Astrocyte (in vitro differentiated cells and primary cell): Measurements from ENCODE around the gene CRACR2A. TPM values are rescaled to one million over a fixed set of nuclear protein-coding genes. Genes with fewer than 3 reads are reported as not detected.

ENCODE experiments used
- DNase-seq: peaks from one replicate; pipeline ENCODE4 v3.0.0-alpha.2; 2010; ENCODE audit warnings: low read depth
- FAIRE-seq: peaks from 2 replicates; lab custom pipeline; 2011; peaks lifted over from hg19 to GRCh38; lab: Jason Lieb, UNC
- H2AFZ ChIP-seq: 2 replicates; pipeline ENCODE4 v1.6.0; 2012; ENCODE audit warnings: low read depth, low read length, inconsistent platforms
- H3K27ac ChIP-seq: 2 replicates; pipeline ENCODE4 v1.5.1; 2011; ENCODE audit warnings: low read depth, low read length, inconsistent platforms
- H3K27me3 ChIP-seq: 2 replicates; pipeline ENCODE4 v1.6.0; 2011; ENCODE audit warnings: low read length, inconsistent platforms; ENCODE audit not compliant: insufficient read depth
- H3K36me3 ChIP-seq: 2 replicates; pipeline ENCODE4 v1.5.1; 2011; ENCODE audit warnings: low read length, inconsistent platforms; ENCODE audit not compliant: insufficient read depth
- H3K4me1 ChIP-seq: 2 replicates; pipeline ENCODE4 v1.5.1; 2011; ENCODE audit warnings: low read length, inconsistent platforms; ENCODE audit not compliant: insufficient read depth
- H3K4me2 ChIP-seq: 2 replicates; pipeline ENCODE4 v1.6.0; 2012; ENCODE audit warnings: low read length, inconsistent platforms
- H3K4me3 ChIP-seq: 2 replicates; pipeline ENCODE4 v1.5.1; 2011; ENCODE audit warnings: low read depth, mild to moderate bottlenecking, low read length, inconsistent platforms; ENCODE audit not compliant: insufficient read depth
- H3K79me2 ChIP-seq: 2 replicates; pipeline ENCODE4 v1.6.0; 2012; ENCODE audit warnings: mild to moderate bottlenecking, low read length, inconsistent platforms; ENCODE audit not compliant: insufficient read depth
- H3K9ac ChIP-seq: 2 replicates; pipeline ENCODE4 v1.6.0; 2012; ENCODE audit warnings: mild to moderate bottlenecking, low read length, inconsistent platforms
- H3K9me3 ChIP-seq: 2 replicates; pipeline ENCODE4 v1.5.1; 2012; ENCODE audit warnings: low read depth, mild to moderate bottlenecking, low read length, inconsistent platforms; ENCODE audit not compliant: insufficient read depth
- H4K20me1 ChIP-seq: 2 replicates; pipeline ENCODE4 v1.6.0; 2012; ENCODE audit warnings: low read length, inconsistent platforms; ENCODE audit not compliant: insufficient read depth
- H3K27ac Mint-ChIP-seq: one replicate; pipeline ENCODE4 v1.8.0; 2021; ENCODE audit warnings: mild to moderate bottlenecking, mixed read lengths; ENCODE audit not compliant: unreplicated experiment
- H3K27me3 Mint-ChIP-seq: one replicate; pipeline ENCODE4 v1.8.0; 2021; ENCODE audit warnings: low read depth, mixed read lengths; ENCODE audit not compliant: unreplicated experiment
- H3K36me3 Mint-ChIP-seq: one replicate; pipeline ENCODE4 v1.8.0; 2021; ENCODE audit warnings: low read depth, mixed read lengths; ENCODE audit not compliant: unreplicated experiment
- H3K4me1 Mint-ChIP-seq: one replicate; pipeline ENCODE4 v1.8.0; 2021; ENCODE audit warnings: low read depth, mixed read lengths; ENCODE audit not compliant: unreplicated experiment
- H3K4me3 Mint-ChIP-seq: one replicate; pipeline ENCODE4 v1.8.0; 2021; ENCODE audit warnings: mild to moderate bottlenecking, moderate library complexity, mixed read lengths; ENCODE audit not compliant: unreplicated experiment
- H3K9me3 Mint-ChIP-seq: one replicate; pipeline ENCODE4 v1.8.0; 2021; ENCODE audit warnings: mild to moderate bottlenecking, mixed read lengths; ENCODE audit not compliant: unreplicated experiment
- EZH2 ChIP-seq: IDR thresholded peaks from 2 replicates; pipeline ENCODE4 v1.6.1; 2012; ENCODE audit warnings: mild to moderate bottlenecking, low read length, inconsistent platforms; ENCODE audit not compliant: insufficient read depth
- total RNA-seq: library from RNA; stranded (reverse); gene quantifications from 2 replicates; pipeline ENCODE4 v1.2.1, GENCODE V29; 2021
- TF ChIP-seq, protein P1 (sequence below): IDR thresholded peaks from 2 replicates; pipeline ENCODE4 v1.5.1; 2011; ENCODE audit warnings: low read depth, mild to moderate bottlenecking, inconsistent platforms, low read length, moderate library complexity; ENCODE audit not compliant: insufficient read depth

CRACR2A gene
- total RNA-seq, 1 donor from 2014 or later, result 1.5 TPM

DNA sequence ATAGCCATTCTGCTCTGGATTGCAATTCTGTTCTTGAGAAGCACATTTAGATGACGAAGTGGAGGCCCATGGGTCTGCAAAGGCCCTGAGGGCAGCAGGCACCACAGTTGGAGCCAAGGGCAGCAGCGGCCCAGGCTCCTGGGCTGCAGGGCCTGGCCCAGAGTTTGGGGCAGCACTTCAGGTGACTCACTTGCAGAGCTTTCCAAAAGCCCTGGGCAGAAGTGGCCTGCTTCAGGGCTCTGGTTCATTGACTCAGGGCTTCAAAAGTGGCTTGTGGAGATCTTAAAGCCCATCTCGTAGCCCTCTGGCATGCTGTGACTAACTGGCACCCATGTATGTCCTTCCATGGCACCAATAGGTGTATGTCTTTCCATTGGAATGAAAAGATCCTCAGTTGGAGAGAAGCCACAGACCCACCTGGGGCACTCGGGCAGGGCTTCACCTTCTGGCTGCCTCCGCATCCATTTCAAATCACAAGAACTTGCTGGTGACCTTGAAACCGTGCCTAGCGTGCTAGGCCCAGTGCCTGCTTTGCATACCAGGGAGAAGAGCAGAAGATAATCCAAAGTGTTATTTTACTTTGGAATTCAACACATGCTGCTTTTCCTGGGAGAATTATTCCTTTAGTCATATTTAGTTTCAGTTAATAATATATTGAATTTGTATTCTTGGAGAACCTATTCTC lies 155.2 kb downstream of the CRACR2A start:
- no peaks in the 10 kb centered on the region for H3K9me3 ChIP-seq
- peaks cover 6% of the 10 kb centered on the region for H3K4me1 Mint-ChIP-seq
- no peak for FAIRE-seq
- H3K4me1 ChIP-seq, result no peaks in the 10 kb centered on the region
- H3K27ac ChIP-seq, result no peak overlapping the region
- no peaks in the 10 kb centered on the region for H4K20me1 ChIP-seq
- DNase-seq, result no peak
- TF ChIP-seq EZH2, result no peak
- TF ChIP-seq, protein P1, sequence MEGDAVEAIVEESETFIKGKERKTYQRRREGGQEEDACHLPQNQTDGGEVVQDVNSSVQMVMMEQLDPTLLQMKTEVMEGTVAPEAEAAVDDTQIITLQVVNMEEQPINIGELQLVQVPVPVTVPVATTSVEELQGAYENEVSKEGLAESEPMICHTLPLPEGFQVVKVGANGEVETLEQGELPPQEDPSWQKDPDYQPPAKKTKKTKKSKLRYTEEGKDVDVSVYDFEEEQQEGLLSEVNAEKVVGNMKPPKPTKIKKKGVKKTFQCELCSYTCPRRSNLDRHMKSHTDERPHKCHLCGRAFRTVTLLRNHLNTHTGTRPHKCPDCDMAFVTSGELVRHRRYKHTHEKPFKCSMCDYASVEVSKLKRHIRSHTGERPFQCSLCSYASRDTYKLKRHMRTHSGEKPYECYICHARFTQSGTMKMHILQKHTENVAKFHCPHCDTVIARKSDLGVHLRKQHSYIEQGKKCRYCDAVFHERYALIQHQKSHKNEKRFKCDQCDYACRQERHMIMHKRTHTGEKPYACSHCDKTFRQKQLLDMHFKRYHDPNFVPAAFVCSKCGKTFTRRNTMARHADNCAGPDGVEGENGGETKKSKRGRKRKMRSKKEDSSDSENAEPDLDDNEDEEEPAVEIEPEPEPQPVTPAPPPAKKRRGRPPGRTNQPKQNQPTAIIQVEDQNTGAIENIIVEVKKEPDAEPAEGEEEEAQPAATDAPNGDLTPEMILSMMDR, result no peak
- no peaks in the 10 kb centered on the region for H3K36me3 Mint-ChIP-seq
- H3K27ac Mint-ChIP-seq, result no peak overlapping the region
- no peaks in the 10 kb centered on the region for H3K36me3 ChIP-seq
- H3K27me3 ChIP-seq, result peaks cover 8% of the 10 kb centered on the region
- H3K79me2 ChIP-seq, result no peaks in the 10 kb centered on the region
- H3K27me3 Mint-ChIP-seq, result peaks cover 52% of the 10 kb centered on the region
- no peak overlapping the region for H3K4me3 Mint-ChIP-seq
- H2AFZ ChIP-seq, result no peak overlapping the region
- no peak overlapping the region for H3K4me2 ChIP-seq
- no peak overlapping the region for H3K9ac ChIP-seq
- H3K9me3 Mint-ChIP-seq, result peaks cover 3% of the 10 kb centered on the region
- no peak overlapping the region for H3K4me3 ChIP-seq

DNA sequence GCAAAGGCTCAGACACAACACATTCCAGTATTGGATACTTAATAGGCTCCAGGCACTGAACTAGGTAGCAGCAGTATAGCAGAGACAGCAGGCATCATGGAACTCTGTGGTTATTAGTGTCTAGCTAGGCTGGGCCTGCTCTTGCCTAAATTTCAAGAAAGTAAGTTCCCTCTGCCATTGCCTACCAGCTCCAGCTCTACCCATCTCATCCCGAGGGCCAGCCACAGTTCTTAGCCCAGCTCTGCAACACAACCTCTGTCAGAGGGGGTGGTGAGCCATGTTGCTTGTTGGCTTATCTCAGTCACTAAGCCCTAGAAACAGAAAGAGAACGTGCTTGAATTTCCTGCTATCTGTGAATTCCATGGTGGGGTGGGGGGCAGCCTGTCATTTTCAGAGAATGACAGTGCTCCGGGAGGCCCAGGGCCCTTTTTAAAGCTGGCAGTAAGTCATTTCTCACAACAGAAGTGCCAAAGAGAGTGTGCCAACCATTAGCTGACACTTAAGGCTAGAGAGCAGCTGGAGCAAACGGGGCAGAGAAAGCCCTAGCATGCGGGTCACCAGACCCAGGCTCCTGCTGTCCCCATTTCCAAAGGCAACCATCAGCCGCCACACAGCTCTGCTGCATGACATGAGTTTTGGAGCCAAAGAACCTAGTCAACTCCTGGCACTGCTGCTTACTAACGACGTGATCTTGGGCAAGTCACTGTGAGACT lies 156.1 kb downstream of the CRACR2A start:
- Histone ChIP-seq H3K4me2 (no peak overlapping the region), H3K79me2 (no peaks in the 10 kb centered on the region), H2AFZ (no peak overlapping the region), H3K4me1 (no peaks in the 10 kb centered on the region), H3K4me3 (no peak overlapping the region), H3K36me3 (no peaks in the 10 kb centered on the region), H4K20me1 (no peaks in the 10 kb centered on the region), H3K9me3 (no peaks in the 10 kb centered on the region), H3K9ac (no peak overlapping the region), H3K27me3 (peaks cover 8% of the 10 kb centered on the region), H3K27ac (no peak overlapping the region)
- Mint-ChIP-seq H3K4me3 (no peak overlapping the region), H3K9me3 (peaks cover 3% of the 10 kb centered on the region), H3K27me3 (peaks cover 51% of the 10 kb centered on the region), H3K36me3 (no peaks in the 10 kb centered on the region), H3K27ac (no peak overlapping the region), H3K4me1 (peaks cover 6% of the 10 kb centered on the region)
- TF ChIP-seq, protein P1, result no peak
- TF ChIP-seq EZH2, result no peak
- DNase-seq, result no peak
- FAIRE-seq, result no peak

DNA sequence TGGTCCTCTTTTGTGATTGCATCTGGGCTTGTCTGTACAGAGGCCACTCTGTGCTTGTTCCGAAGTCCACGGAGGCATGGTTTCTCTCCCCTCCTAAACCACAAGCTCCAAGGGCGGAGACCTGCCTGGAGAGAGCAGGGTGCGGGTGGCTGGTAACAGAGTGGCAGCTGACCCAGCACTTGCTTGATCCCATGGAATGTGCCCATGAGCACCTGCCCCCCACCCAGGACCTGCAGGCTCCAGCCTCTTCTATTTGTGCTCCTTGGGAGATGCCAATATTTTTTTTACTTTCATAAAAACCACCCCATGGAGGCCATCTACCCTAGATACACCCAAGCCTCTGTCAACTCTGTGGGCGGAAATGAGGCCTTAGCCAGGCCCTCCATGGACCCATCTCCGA lies 157.2 kb downstream of the CRACR2A start:
- TF ChIP-seq, protein P1, result no peak
- no peak for TF ChIP-seq EZH2
- no peaks in the 10 kb centered on the region for H3K4me1 ChIP-seq
- peaks cover 7% of the 10 kb centered on the region for H3K9me3 Mint-ChIP-seq
- no peak overlapping the region for H3K27ac ChIP-seq
- no peaks in the 10 kb centered on the region for H3K36me3 Mint-ChIP-seq
- H3K9ac ChIP-seq, result no peak overlapping the region
- H2AFZ ChIP-seq, result no peak overlapping the region
- H3K27ac Mint-ChIP-seq, result no peak overlapping the region
- no peaks in the 10 kb centered on the region for H3K36me3 ChIP-seq
- peaks cover 5% of the 10 kb centered on the region for H3K27me3 ChIP-seq
- FAIRE-seq (no peak), DNase-seq (no peak)
- H3K9me3 ChIP-seq, result no peaks in the 10 kb centered on the region
- no peaks in the 10 kb centered on the region for H4K20me1 ChIP-seq
- H3K79me2 ChIP-seq, result no peaks in the 10 kb centered on the region
- peaks cover 53% of the 10 kb centered on the region for H3K27me3 Mint-ChIP-seq
- H3K4me1 Mint-ChIP-seq, result peaks cover 6% of the 10 kb centered on the region
- no peak overlapping the region for H3K4me3 Mint-ChIP-seq
- H3K4me2 ChIP-seq, result no peak overlapping the region
- H3K4me3 ChIP-seq, result no peak overlapping the region
